ENCODE results near the gene IL18RAP.

Gene IL18RAP

DNA sequence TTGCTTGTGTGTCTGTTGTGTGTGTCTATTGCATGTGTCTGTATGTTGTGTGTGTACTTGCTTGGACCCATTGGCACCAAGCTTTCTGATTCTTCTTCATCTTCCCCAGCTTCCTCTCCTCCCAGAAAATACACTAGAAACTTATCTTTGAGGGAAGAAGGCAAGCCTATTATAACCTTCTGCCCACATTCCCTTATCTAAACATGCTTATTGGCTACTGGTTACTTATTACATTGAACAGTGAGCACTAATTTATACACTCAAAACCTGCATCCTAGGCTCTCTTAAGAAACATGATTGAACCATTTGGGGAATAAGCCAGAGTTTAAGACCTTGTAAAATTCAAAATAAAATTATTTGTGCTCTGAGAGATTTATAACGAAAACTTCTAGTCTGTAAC is 76.6 kb downstream of the IL18RAP start:
- DNase-seq (ENCODE audit: low spot score): no peak
